ENCODE measurements around the gene ANKRD35.

- TF ChIP-seq CTCF (conservative IDR thresholded peaks at IDR 0.05 in 1 of 2, IDR thresholded peaks at IDR 0.05 in 1 of 2; ENCODE audit: extremely low read depth in 1 of 2, insufficient read depth in 1 of 2, low read depth in 1 of 2, low read length in 2 of 2) (no peak), EZH2 (IDR thresholded peaks at IDR 0.05; ENCODE audit: borderline replicate concordance, low read length) (no peak)
Observed at GRCh38 chr1:145857170-145857569, 28.5 kb downstream of the ANKRD35 start.

All from mammary epithelial cell (primary cell).